Amniotic epithelial cell (primary cell): ENCODE measurements around the gene AHNAK2.
A peak's percentile ranks its signal among the peaks of the same experiment; 100 is the strongest.

Experiments
- DNase-seq: peaks from one replicate; pipeline ENCODE4 v3.0.0-alpha.2; 2010; ENCODE audit warnings: low read depth

The AHNAK2 gene

DNA sequence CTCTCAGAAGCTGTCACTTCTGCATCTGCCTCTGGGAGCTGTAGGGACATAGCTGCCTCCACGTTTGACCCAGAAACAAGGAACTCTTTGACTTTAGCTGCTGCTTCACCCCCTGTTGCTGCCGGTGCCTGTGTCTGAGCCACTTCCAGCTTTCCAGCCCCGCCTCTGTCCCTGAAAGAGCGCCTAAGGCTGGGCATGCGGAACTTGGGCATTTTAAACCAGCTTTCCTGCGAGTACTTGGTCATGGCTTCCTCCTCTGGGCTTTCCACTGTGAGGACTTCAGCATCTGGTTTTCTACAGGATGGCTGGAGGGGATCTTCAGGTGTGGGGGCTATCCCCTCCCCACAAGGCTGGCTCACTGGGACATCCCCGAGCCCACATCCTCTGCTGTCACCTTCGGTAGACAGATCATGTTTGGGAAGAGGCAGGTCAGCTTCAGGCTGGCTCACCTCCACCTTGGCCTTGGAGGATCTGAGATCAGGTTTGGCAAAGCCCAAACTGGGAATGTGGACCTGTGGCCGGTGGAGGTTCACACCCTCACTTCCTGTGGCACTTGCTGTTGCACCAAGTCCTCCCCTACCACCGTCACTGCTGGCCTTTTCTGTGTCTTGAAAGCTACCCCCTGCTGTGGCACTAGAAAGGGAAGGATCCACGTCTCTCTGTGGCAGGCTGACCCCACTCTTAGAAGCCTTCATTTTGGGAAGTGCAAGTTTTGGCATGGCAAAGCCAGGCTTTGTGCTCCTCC is 38.3 kb downstream of the AHNAK2 start:
- no peak for DNase-seq

DNA sequence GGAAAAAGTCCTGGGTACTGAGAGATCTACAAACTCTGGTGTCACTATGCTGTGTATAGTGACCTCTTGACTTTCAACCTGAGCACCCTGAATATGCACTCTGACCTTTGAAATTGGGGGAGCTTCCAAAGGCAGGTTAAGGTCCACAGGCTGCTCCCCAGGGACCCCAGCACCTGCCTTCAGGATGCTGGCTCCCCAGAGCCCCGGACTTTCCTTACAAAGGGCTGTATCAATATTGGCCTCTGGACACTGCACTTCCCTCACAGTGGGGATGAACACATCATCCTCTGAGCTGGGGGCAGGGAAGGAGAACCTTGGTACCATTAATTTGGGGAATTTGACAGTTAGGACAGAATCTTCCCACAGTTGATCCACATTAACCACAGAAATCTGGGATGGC is 39.2 kb downstream of the AHNAK2 start:
- peak; percentile 10 for DNase-seq

DNA sequence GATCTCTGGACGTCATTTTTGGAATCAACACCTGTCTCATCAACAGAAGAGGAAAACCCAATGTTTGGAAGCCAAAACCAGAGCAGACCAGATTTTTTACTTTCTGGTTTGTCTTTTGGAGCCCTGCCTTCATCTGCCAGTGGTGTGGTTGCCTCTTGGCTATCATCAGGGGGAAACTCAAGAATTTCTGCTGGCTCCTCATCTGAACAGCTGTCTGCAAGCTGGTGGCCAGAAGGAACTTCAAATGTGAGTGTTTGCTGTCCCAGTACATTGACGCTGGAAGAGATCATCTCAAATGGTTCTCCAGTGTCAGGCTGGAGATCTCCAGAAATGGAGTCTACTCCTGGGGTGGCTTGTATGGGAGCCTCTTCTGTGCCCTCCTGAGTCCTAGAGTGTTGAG is 39.7 kb downstream of the AHNAK2 start:
- no peak for DNase-seq

DNA sequence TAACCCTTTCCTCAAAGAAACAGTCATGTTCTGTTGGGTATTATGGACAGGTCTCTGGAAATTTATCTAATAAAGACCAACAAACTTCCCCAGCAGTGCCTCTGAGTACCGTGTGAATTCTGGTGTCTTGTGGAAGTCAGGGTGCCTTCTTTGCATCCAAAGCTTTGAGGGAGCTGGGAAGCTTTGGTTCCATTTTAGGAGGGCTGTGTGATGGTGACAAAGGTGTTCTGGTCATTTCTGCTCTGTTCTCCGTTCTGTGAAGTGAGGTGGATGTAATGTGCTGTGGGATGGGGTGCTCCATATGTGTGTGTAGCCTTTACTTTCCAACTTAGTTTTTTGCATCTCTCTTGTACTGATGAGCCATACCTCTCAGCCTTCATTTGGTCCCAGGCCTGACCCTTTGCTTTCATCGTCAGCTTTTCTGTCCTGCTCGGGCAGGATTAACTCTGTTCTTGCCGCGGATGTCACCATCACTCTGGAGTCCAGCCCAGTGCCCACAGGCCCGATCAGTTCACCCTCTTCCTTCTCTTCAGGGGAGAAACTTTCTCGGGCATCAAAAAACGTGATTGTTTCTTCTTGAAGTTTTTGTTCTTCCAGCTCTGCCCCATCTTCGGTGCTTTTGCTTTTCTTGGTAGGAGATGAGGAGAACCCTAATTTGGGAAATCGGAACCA is 40.3 kb downstream of the AHNAK2 start:
- DNase-seq, result no peak

DNA sequence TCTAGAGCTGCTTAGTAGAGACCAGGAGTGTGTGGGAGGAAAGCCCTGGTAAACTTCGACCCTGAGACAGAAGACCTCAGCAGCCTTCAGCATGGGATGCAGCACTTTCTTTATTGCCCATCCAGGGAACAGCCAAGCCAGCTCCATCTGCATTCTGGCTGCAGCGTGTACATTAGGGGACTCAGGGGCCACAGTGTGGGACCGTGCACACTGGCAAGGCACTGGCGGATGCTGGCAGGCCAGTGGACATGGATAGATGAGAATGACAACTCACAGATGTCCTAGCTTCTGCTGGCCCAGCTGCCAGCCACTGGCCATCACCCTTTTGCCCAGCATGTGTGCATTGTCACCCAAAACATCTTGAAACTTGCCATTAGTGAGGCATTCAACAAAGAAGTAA is 41.0 kb downstream of the AHNAK2 start:
- no peak for DNase-seq

DNA sequence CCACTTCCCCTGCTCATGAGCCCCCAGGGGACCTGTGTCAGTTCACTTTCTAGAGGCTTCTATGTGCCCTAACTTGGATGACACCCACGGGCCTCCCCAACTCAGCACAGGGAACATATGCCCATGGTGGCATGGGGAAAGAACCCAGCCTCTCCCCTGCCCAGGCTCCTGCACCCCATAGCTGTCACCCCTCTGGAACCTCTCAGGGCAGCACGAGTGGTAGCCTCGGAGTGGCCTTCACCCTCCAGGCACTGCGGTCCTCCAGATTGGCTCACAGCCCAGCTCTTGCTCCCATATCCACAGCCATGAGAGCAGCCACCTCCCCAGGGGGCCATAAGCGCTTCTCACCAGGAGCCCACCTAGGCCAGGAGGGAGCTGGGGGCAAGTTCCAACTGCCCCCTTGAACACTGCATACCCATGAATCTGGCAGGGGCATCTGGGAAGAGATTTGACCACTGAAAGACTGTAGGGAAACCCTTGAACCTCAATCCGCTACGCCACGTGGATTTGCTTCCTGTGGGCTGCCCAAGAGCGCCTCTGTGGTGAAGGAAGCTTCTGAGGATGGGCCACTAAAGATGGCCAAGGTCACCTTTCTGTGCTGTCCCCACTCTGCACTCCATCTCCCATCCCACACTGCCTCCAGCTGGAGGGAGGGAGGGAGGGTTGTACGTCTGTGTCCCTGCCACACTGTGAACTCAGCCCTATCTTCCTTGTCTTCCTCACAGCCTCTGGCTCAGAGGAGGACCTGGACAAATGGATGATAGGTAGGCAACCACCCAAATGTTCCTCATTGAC is 41.6 kb downstream of the AHNAK2 start:
- no peak for DNase-seq

DNA sequence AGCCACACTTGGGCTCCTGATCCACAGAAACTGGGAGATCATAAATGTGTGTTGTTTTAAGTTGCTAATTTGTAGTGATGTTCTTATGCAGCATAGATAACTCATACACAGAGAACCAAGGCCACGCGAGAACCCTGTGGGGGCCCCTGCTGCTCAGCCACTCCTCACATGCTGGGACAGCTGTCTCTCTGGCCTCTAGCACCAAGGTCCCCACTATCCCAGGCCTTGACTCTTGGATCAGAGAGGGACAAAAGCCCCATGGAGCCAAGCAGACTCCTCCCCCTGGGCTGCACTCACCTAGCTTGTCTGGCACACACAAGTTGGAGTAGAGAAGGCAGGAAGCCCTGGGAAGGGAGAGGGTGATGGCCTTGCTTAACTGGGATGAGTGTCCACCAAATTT is 42.2 kb downstream of the AHNAK2 start:
- no peak for DNase-seq

DNA sequence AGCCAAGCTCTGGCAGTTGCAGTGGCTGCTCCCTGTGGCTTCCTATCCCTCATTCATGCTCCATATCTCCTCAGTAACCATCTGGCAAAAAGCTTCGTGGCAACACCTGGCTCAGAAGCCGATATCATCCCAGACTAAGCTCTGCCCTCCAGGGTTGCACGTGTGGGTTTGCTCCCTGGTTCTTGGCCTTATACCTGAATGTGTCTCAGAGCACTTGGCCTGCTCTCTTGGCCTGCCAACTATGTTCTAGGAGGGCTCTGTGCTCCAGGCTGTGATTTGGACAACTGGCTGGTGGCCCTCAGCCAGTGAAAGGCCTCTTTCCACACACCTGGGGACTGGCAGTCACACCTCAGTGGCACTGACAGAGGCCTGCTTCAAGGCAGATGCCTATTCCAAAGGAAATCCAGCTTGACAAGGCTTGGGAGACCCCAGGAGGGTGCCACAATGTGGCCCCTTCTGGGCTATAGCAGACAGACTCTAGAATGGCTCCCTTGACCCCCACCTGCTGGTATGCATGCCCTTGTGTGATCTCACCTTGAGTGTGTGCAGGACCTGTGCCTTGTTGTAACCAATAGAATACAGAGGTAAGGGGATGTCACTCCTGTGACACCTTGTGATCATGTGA is 43.0 kb downstream of the AHNAK2 start:
- DNase-seq, result no peak

DNA sequence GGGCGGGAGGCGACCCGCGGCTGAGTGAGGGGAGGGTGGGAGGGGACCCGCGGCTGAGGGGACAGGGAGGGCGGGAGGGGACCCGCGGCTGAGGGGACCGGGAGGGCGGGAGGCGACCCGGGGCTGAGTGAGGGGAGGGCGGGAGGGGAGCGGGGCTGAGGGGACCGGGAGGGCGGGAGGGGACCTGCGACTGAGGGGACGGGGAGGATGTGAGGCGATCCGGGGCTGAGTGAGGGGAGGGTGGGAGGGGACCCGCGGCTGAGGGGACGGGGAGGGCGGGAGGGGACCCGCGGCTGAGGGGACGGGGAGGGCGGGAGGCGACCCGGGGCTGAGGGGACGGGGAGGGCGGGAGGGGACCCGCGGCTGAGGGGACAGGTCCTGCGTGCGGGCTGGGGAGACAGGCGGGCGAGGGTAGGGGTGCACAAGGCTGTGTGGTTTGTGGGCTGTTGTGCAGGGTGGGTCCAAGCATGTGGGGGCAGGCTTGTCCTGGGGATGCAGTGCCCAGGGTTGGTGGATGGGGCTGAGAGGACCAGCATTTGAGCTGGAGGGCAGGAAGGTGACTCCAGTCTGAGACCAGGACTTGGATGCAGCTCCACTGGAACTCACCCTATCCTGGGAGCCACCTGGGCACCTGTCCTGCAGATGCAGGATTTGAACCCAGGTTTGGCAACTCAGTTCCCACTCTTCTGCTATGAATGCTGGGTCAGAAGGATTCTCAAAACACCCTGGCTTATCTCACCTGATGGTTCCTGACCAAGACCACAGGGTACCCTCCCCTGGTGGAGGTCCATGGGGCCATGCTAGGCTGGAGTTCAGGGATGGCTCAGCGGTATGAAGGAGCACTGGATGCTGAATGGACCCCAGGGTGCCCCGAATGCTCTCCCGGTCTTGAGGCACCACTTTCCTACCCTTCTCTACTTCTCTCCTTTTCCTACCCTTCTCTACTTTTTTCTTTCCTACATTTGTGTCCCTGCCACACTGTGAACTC is 44.1 kb downstream of the AHNAK2 start:
- no peak for DNase-seq

DNA sequence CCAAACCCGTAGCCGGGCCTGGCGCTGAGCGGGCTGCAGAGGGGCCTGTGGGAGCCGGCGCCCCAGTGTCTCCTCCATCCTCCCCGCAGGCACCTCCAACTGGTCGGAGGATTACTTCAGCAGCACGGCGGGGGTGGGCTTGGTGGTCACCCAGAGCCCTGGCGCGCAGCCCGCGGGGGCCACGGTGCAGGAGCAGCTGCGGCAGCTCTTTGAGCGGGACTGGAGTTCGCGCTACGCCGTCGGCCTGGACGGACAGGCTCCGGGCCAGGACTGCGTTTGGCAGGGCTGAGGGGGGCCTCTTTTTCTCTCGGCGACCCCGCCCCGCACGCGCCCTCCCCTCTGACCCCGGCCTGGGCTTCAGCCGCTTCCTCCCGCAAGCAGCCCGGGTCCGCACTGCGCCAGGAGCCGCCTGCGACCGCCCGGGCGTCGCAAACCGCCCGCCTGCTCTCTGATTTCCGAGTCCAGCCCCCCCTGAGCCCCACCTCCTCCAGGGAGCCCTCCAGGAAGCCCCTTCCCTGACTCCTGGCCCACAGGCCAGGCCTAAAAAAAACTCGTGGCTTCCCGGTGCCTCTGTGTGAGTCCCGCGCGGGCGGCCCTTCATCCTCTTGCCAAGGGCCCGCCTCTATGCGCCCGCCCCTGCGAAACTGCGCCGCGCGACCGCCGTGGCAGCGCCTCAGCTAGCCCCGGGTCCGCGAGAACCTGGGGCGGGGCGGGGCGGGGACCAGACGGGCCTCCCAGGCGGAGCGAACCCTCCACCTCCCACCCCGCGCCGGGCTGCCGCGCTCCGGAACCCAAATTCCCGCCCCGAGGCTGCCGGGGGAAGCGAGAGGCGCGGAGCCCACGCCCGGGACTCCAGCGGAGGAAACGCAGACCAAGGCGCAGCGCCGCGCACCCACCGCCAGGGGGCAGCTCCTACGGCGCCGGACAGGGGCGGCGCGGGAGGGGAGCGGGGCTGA is 45.2 kb downstream of the AHNAK2 start:
- peak; percentile 47 for DNase-seq

DNA sequence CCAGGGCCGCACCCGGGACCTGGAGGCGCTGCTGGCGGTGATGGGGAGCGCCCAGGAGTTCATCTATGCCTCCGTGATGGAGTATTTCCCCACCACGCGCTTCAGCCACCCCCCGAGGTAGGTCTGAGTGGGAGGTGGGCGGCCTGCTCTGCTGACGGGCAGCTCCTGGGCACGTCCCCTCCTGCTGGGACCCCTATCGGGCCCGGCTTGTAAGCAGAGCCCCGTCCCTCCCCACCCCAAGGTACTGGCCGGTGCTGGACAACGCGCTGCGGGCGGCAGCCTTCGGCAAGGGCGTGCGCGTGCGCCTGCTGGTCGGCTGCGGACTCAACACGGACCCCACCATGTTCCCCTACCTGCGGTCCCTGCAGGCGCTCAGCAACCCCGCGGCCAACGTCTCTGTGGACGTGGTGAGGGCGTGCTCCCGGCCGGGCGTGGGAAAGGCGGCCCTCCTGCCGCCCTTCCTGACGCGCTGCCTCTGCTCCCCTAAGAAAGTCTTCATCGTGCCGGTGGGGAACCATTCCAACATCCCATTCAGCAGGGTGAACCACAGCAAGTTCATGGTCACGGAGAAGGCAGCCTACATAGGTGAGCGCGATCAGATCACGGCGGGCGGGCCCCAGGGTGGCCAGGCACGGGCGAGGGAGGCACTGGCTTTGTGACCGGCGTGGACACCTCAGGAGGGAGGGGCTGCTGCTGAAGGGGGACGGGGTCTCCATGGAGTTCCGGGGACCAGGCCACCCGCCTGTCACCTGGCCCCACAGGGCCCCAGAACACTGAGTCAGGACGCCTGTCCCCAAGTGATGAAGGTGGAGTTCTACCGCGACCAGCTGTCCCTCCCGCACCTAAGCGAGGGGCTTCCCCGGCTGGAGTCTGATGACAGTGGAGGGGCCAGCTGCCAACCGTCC is 46.2 kb downstream of the AHNAK2 start:
- DNase-seq, result no peak

DNA sequence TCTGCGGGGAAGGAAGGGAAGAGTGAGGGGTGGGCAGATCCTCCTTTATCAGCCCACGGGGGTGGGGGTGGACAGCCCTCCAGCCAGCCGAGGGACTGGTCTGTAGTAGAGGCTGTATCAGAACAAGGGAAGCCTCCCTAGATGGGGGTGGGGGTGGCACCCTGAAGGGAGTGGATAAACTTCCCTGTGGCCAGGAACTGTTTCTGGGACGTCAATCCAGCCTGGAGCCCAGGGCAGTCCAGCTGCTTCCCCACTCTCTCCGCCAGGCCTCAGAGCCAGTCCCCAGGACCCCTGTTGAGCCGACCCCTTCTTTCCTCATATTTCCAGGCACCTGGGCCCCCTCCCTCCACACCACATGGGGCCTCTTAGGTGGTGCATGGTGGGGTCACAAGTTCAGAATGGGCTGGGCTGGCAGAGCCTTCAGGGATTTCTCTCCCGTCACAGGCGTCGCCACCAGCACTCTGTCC is 46.8 kb downstream of the AHNAK2 start:
- DNase-seq, result no peak

DNA sequence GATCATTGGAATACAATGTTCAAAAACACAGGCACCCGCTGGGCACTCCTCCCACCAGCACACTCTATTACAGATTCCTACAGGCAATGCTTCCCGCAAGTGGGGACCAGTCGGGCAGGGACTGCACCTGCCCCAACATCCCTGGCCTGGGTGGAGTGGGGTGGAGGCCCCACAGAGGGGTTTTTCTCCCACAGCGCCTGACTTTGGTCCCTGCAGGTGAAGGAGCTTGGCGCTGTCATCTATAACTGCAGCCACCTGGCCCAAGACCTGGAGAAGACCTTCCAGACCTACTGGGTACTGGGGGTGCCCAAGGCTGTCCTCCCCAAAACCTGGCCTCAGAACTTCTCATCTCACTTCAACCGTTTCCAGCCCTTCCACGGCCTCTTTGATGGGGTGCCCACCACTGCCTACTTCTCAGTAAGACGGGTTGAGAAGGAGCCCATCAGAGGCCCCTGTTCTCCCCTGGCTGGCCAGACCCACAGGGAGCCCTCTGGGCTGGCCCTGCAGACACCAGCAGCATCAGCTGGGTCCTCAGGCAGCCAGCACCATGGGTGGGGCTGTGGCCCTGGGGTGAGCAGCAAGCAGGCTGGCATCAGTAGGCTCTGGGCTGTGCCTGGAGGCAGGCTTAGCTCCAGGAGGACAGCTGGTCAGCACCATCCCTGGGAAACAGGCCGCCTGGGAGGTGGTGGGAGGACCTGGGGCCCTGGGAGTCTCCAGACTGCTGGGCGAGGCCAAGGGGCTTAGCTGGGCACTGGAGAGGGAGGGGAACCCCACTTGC is 47.5 kb downstream of the AHNAK2 start:
- no peak for DNase-seq

DNA sequence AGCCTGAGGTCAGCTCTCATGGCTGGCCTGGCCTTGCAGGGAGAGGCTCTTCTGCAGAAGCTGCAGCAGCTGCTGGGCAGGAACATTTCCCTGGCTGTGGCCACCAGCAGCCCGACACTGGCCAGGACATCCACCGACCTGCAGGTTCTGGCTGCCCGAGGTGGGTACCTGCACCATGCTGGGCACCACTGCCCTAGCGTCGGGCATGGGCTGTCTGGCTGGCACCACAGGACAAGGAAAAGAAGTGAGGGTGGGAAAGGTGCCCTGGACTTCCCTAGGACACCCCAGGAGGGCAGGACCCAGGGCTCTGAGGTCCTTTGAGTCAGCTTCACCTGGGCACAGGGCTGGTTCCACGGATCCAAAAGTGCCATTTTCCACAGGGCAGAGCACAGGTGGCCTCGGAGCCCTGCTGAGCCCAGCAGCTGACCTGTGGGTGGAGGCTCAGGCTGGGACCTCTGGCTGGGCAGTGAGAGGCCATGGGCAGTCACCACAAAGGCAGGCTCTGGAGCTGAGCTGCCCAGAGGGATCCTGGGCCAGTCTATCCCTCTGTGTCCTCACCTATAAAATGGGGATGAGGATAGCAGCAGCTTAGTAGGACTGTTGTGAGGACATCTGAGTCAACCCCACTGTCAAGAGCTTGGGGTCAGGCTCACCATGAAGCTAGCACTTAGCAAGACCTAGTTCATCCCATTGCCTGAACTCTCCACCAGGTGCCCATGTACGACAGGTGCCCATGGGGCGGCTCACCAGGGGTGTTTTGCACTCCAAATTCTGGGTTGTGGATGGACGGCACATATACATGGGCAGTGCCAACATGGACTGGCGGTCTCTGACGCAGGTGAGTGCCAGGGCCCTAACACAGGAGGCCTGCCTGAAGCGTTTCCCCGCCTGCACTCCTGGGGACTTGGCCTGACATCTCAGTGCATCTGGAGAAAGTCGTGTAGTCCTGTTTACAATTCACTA is 48.6 kb downstream of the AHNAK2 start:
- DNase-seq, result no peak

DNA sequence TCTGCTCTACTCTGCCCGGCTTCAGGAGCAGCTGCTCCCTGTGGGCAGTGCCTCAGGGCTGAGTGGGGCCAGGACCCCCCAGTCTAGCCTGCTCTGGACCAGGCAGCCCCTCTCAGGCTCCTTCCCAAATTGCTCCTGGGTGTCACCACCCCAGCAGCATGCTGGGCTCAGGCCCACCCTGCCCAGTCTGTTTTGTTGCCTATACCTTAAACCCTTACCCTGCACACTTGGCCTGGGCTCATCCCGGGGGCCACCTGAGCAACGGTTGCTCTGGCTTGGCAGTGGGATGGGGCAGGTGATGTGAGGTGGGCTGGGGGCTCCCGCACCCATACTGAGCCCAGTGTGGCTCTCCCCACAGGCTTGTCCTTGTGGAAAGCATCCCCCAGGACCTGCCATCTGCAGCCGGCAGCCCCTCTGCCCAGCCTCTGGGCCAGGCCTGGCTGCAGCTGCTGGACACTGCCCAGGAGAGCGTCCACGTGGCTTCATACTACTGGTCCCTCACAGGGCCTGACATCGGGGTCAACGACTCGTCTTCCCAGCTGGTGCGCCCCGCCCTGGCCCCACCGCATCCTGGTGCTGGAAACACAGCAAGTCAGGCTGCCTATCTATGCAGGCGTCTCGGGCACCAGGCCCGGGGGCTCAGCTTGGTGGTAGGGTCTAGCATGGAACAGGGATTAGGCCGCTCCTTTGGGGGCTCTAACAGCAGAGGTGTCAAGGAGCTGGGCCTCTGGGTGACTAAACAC is 49.6 kb downstream of the AHNAK2 start:
- DNase-seq, result no peak

DNA sequence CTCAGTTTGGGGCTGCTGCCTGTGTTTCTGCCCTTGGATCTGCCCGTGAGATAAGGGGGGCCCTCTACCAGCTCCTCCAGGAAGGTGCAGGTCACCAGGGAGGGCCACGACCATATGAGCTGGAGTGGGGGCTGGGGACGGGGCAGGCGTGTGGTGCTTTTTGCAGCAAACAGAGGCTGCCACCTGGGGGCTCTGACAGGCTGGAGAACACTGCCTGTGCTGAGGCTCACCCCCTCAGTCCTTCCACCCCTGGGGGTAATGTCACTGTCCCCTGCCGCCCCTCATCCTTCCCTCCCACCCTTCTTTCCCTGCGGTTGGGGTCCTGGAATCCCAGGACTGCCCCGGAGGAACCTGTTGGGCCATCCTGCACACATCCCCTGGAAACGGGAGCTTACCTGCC is 50.3 kb downstream of the AHNAK2 start:
- DNase-seq, result no peak
